HL-60 (cell line): ENCODE data around the gene TAB3.

ENCODE experiments used
- GABPA ChIP-seq: IDR thresholded peaks from 2 replicates; pipeline ENCODE4 v1.6.1; 2012; ENCODE audit warnings: low read depth
- POLR2AphosphoS5 ChIP-seq: IDR thresholded peaks from 2 replicates; pipeline ENCODE4 v1.6.1; 2012; ENCODE audit warnings: low read depth
- TF ChIP-seq, protein P1 (sequence below): IDR thresholded peaks from one replicate; pipeline ENCODE4 v1.5.1; 2011; ENCODE audit warnings: low read length, control low read depth, inconsistent platforms; ENCODE audit not compliant: insufficient read depth
- TF ChIP-seq, protein P2 (sequence below): IDR thresholded peaks from 2 replicates; pipeline ENCODE4 v1.6.1; 2012; ENCODE audit warnings: low read depth; ENCODE audit not compliant: insufficient replicate concordance

- TF ChIP-seq, protein P1, sequence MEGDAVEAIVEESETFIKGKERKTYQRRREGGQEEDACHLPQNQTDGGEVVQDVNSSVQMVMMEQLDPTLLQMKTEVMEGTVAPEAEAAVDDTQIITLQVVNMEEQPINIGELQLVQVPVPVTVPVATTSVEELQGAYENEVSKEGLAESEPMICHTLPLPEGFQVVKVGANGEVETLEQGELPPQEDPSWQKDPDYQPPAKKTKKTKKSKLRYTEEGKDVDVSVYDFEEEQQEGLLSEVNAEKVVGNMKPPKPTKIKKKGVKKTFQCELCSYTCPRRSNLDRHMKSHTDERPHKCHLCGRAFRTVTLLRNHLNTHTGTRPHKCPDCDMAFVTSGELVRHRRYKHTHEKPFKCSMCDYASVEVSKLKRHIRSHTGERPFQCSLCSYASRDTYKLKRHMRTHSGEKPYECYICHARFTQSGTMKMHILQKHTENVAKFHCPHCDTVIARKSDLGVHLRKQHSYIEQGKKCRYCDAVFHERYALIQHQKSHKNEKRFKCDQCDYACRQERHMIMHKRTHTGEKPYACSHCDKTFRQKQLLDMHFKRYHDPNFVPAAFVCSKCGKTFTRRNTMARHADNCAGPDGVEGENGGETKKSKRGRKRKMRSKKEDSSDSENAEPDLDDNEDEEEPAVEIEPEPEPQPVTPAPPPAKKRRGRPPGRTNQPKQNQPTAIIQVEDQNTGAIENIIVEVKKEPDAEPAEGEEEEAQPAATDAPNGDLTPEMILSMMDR, result no peak
- no peak for TF ChIP-seq POLR2AphosphoS5
- TF ChIP-seq GABPA, result no peak
- TF ChIP-seq, protein P2, sequence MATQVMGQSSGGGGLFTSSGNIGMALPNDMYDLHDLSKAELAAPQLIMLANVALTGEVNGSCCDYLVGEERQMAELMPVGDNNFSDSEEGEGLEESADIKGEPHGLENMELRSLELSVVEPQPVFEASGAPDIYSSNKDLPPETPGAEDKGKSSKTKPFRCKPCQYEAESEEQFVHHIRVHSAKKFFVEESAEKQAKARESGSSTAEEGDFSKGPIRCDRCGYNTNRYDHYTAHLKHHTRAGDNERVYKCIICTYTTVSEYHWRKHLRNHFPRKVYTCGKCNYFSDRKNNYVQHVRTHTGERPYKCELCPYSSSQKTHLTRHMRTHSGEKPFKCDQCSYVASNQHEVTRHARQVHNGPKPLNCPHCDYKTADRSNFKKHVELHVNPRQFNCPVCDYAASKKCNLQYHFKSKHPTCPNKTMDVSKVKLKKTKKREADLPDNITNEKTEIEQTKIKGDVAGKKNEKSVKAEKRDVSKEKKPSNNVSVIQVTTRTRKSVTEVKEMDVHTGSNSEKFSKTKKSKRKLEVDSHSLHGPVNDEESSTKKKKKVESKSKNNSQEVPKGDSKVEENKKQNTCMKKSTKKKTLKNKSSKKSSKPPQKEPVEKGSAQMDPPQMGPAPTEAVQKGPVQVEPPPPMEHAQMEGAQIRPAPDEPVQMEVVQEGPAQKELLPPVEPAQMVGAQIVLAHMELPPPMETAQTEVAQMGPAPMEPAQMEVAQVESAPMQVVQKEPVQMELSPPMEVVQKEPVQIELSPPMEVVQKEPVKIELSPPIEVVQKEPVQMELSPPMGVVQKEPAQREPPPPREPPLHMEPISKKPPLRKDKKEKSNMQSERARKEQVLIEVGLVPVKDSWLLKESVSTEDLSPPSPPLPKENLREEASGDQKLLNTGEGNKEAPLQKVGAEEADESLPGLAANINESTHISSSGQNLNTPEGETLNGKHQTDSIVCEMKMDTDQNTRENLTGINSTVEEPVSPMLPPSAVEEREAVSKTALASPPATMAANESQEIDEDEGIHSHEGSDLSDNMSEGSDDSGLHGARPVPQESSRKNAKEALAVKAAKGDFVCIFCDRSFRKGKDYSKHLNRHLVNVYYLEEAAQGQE, result no peak
Observed at GRCh38 chrX:30905321-30905720, 16.3 kb upstream of the TAB3 start.
